DOHH2 (cell line): ENCODE data around the gene SMIM45.

Experiments used
- EZH2phosphoT487 ChIP-seq: fragments of 200-600 bp; sonication (generic); IDR thresholded peaks from 2 replicates; pipeline ENCODE4 v1.6.1; 2017; ENCODE audit warnings: borderline replicate concordance, mild to moderate bottlenecking, antibody characterized with exemption, low read length, moderate library complexity, mixed read lengths
- TF ChIP-seq, protein P1 (sequence below): fragments of 200-600 bp; sonication (generic); IDR thresholded peaks from one replicate; pipeline ENCODE4 v1.5.1; 2014; ENCODE audit warnings: antibody characterized with exemption, mild to moderate bottlenecking, low read depth, low read length; ENCODE audit not compliant: poor library complexity, severe bottlenecking

DNA sequence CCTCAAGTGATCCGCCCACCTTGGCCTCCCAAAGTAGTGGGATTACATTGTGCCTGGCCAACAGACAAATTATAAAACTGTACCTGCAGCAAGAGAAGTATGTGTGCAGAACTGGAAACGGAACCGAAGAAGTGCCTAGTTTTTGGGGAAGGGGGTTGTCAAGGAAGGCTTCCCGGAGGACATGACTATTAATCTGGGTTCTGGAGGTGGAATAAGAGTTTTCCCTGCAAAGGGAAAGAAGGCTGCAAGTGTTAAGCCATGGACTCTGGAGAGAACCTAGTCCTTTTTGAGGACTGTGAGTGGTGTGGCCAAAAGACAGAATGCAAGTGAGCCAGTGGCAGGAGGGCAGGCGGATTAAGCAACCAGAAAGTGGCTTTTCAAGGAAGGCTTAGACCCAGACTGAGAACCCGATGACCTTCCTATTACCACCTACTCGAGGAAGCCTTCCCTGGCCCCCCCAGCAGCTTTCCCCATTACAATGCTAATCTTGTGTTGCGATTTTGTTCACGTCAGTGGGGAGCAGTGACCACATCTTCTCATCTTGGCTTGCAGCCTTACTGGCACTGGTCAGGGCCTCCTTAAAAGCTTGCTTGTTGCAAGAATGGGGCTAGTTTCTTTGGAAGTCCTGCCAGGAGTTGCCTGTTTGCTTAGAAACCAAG is 11.6 kb downstream of the SMIM45 start:
- TF ChIP-seq, protein P1, sequence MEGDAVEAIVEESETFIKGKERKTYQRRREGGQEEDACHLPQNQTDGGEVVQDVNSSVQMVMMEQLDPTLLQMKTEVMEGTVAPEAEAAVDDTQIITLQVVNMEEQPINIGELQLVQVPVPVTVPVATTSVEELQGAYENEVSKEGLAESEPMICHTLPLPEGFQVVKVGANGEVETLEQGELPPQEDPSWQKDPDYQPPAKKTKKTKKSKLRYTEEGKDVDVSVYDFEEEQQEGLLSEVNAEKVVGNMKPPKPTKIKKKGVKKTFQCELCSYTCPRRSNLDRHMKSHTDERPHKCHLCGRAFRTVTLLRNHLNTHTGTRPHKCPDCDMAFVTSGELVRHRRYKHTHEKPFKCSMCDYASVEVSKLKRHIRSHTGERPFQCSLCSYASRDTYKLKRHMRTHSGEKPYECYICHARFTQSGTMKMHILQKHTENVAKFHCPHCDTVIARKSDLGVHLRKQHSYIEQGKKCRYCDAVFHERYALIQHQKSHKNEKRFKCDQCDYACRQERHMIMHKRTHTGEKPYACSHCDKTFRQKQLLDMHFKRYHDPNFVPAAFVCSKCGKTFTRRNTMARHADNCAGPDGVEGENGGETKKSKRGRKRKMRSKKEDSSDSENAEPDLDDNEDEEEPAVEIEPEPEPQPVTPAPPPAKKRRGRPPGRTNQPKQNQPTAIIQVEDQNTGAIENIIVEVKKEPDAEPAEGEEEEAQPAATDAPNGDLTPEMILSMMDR, result no peak
- no peak for TF ChIP-seq EZH2phosphoT487
